Neural cell (in vitro differentiated cells): ENCODE data around the gene CENPX.

ENCODE experiments used
- EP300 ChIP-seq: fragments of 450-650 bp; conservative IDR thresholded peaks from 2 replicates; pipeline ENCODE4 v1.6.1; 2014; ENCODE audit warnings: antibody characterized with exemption, mild to moderate bottlenecking, moderate library complexity; ENCODE audit not compliant: poor library complexity, severe bottlenecking
- POLR2AphosphoS5 ChIP-seq: IDR thresholded peaks from 2 replicates; pipeline ENCODE4 v1.6.1; 2012
- RAD21 ChIP-seq: fragments of 450-650 bp; conservative IDR thresholded peaks from 2 replicates; pipeline ENCODE4 v1.6.1; 2014; ENCODE audit warnings: antibody characterized with exemption, mild to moderate bottlenecking, moderate library complexity
- TF ChIP-seq, protein P1 (sequence below): IDR thresholded peaks from 2 replicates; pipeline ENCODE4 v1.6.1; 2012; ENCODE audit warnings: borderline replicate concordance
- TF ChIP-seq, protein P2 (sequence below): fragments of 450-650 bp; IDR thresholded peaks from 2 replicates; pipeline ENCODE4 v1.5.1; 2014; ENCODE audit warnings: antibody characterized with exemption, mild to moderate bottlenecking, moderate library complexity; ENCODE audit not compliant: poor library complexity, severe bottlenecking

DNA sequence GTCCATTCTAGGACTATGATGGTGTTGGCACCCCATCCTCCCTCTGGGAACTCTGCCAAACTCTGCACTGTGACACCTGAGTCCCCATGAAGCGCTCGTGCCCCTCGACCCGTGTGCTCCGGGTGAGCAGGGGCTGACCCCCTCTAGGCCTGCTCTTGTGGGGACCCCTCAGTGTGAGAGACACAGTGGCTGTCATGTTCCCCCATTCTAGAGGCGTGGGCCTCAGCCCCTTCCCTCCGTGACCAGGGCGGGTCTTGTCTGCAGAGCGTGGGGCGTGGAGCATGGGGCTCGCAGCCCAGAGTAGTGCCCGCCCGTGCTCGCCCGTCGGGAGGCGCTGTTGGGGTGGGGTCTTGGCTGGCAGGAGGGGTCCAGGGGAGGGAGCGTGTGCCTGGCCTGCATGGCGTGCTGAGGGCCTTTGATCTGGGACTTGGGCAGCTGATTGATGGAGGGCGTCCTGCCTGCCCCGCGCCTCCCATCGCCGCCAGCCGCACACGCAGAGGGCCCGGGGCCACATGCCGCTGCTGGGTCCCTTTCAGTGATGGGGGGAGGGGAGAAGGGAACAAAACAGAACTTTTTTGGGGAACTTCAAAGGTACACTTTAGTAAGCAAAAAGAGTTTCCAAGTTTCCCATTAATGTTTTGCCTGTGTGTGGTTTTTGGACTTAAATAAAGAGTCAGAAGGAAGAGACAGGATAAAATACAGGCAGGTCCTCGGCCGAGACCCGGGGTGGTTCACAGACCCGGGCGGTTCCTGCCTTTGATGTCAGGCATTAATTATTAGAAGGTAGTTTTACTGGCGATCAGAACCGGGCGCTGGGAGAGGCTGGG lies 22.5 kb downstream of the CENPX start:
- TF ChIP-seq, protein P1, sequence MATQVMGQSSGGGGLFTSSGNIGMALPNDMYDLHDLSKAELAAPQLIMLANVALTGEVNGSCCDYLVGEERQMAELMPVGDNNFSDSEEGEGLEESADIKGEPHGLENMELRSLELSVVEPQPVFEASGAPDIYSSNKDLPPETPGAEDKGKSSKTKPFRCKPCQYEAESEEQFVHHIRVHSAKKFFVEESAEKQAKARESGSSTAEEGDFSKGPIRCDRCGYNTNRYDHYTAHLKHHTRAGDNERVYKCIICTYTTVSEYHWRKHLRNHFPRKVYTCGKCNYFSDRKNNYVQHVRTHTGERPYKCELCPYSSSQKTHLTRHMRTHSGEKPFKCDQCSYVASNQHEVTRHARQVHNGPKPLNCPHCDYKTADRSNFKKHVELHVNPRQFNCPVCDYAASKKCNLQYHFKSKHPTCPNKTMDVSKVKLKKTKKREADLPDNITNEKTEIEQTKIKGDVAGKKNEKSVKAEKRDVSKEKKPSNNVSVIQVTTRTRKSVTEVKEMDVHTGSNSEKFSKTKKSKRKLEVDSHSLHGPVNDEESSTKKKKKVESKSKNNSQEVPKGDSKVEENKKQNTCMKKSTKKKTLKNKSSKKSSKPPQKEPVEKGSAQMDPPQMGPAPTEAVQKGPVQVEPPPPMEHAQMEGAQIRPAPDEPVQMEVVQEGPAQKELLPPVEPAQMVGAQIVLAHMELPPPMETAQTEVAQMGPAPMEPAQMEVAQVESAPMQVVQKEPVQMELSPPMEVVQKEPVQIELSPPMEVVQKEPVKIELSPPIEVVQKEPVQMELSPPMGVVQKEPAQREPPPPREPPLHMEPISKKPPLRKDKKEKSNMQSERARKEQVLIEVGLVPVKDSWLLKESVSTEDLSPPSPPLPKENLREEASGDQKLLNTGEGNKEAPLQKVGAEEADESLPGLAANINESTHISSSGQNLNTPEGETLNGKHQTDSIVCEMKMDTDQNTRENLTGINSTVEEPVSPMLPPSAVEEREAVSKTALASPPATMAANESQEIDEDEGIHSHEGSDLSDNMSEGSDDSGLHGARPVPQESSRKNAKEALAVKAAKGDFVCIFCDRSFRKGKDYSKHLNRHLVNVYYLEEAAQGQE = no peak
- TF ChIP-seq, protein P2, sequence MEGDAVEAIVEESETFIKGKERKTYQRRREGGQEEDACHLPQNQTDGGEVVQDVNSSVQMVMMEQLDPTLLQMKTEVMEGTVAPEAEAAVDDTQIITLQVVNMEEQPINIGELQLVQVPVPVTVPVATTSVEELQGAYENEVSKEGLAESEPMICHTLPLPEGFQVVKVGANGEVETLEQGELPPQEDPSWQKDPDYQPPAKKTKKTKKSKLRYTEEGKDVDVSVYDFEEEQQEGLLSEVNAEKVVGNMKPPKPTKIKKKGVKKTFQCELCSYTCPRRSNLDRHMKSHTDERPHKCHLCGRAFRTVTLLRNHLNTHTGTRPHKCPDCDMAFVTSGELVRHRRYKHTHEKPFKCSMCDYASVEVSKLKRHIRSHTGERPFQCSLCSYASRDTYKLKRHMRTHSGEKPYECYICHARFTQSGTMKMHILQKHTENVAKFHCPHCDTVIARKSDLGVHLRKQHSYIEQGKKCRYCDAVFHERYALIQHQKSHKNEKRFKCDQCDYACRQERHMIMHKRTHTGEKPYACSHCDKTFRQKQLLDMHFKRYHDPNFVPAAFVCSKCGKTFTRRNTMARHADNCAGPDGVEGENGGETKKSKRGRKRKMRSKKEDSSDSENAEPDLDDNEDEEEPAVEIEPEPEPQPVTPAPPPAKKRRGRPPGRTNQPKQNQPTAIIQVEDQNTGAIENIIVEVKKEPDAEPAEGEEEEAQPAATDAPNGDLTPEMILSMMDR = no peak
- TF ChIP-seq POLR2AphosphoS5 (no peak), EP300 (no peak), RAD21 (no peak)
